HG03354 (cell line): ENCODE results near the gene AFTPH.

ENCODE experiments used
- ATAC-seq: cut with Tn5 transposase; IDR thresholded peaks from one replicate; pipeline ENCODE4 v1.9.1; 2021; ENCODE audit warnings: mild to moderate bottlenecking; ENCODE audit not compliant: unreplicated experiment, poor library complexity, severe bottlenecking

The AFTPH gene

GRCh38 chr2:64581018-64581417 lies 56.9 kb downstream of the AFTPH start:
- ATAC-seq, result no peak

- ATAC-seq, result peak; percentile 40
These were observed 57.8 kb downstream of the AFTPH start for GRCh38 chr2:64581777-64582539.

- ATAC-seq, result peak; percentile 92
These were observed 58.7 kb downstream of the AFTPH start for GRCh38 chr2:64582774-64583340.

GRCh38 chr2:64586054-64586453 lies 61.9 kb downstream of the AFTPH start:
- ATAC-seq, result no peak

GRCh38 chr2:64586883-64587481 lies 62.9 kb downstream of the AFTPH start:
- no peak for ATAC-seq

- ATAC-seq, result no peak
These were observed 63.4 kb downstream of the AFTPH start for GRCh38 chr2:64587561-64587960.

- ATAC-seq, result no peak
These were observed 67.1 kb downstream of the AFTPH start for GRCh38 chr2:64591188-64591587.

- no peak for ATAC-seq
These were observed 69.0 kb downstream of the AFTPH start for GRCh38 chr2:64593035-64593655.

GRCh38 chr2:64594226-64594989 lies 70.3 kb downstream of the AFTPH start:
- no peak for ATAC-seq

GRCh38 chr2:64595397-64596176 lies 71.5 kb downstream of the AFTPH start:
- no peak for ATAC-seq

- ATAC-seq, result no peak
These were observed 74.1 kb downstream of the AFTPH start for GRCh38 chr2:64598226-64598625.

GRCh38 chr2:64599469-64599868 lies 75.3 kb downstream of the AFTPH start:
- no peak for ATAC-seq

GRCh38 chr2:64601034-64601754 lies 77.1 kb downstream of the AFTPH start:
- ATAC-seq, result no peak

- no peak for ATAC-seq
These were observed 77.8 kb downstream of the AFTPH start for GRCh38 chr2:64601785-64602391.

- no peak for ATAC-seq
These were observed 78.3 kb downstream of the AFTPH start for GRCh38 chr2:64602436-64602835.

- ATAC-seq, result no peak
These were observed 80.0 kb downstream of the AFTPH start for GRCh38 chr2:64604155-64604554.

- ATAC-seq, result no peak
These were observed 80.9 kb downstream of the AFTPH start for GRCh38 chr2:64605026-64605471.

- ATAC-seq, result no peak
These were observed 81.9 kb downstream of the AFTPH start for GRCh38 chr2:64605991-64606478.
